Activated B cell treated with CpG ODN at 0.5 μM for 24 hours (primary cell): ENCODE data around the gene PSMB8. TPM values are rescaled to one million over a fixed set of nuclear protein-coding genes. Genes with fewer than 3 reads are reported as not detected.

Experiments used
- ATAC-seq: fragments of 200-7000 bp; cut with Tn5 transposase; one replicate; pipeline ENCODE4 v1.10.0; 2021; ENCODE audit warnings: low read depth, mild to moderate bottlenecking, moderate library complexity
- CTCF ChIA-PET: fragments of 350-600 bp; sonication (Branson Sonifier 250); formaldehyde crosslinking; loops from one replicate; lab custom pipeline; 2021; ENCODE audit warnings: antibody characterized with exemption; lab: Charles Lee
- POLR2A ChIA-PET: fragments of 350-600 bp; sonication (Branson Sonifier 250); formaldehyde crosslinking; loops from one replicate; lab custom pipeline; 2021; ENCODE audit warnings: antibody characterized with exemption; lab: Charles Lee
- DNase-seq: peaks from one replicate; pipeline ENCODE4 v3.0.0; 2022
- H3K27ac Mint-ChIP-seq: one replicate; pipeline ENCODE4 v1.8.0; 2020; ENCODE audit warnings: mixed read lengths
- H3K27me3 Mint-ChIP-seq: one replicate; pipeline ENCODE4 v1.8.0; 2021; ENCODE audit warnings: mixed read lengths
- H3K36me3 Mint-ChIP-seq: one replicate; pipeline ENCODE4 v1.8.0; 2021; ENCODE audit warnings: low read depth, mixed read lengths
- H3K4me1 Mint-ChIP-seq: one replicate; pipeline ENCODE4 v1.8.0; 2021; ENCODE audit warnings: mixed read lengths
- H3K4me3 Mint-ChIP-seq: one replicate; pipeline ENCODE4 v1.8.0; 2020; ENCODE audit warnings: mild to moderate bottlenecking, mixed read lengths
- H3K9me3 Mint-ChIP-seq: one replicate; pipeline ENCODE4 v1.8.0; 2020; ENCODE audit warnings: mixed read lengths
- CTCF ChIP-seq: fragments of 200-600 bp; IDR thresholded peaks from one replicate; pipeline ENCODE4 v1.8.0; 2022; ENCODE audit warnings: antibody characterized with exemption, mild to moderate bottlenecking
- intact Hi-C: fragments of 100-400 bp; cut with micrococcal nuclease; formaldehyde crosslinking; loops from one replicate; pipeline ENCODE4 v1.15.1; 2024
- total RNA-seq: library from RNA; stranded (reverse); gene quantifications from 2 replicates; pipeline ENCODE4 v1.2.3, GENCODE V29; 2022

The PSMB8 gene
- total RNA-seq, 1 donor from 2014 or later = 182 TPM

- Mint-ChIP-seq H3K27ac (peak overlapping the region; percentile 100), H3K9me3 (no peaks in the 10 kb centered on the region), H3K4me3 (peak overlapping the region; percentile 61), H3K36me3 (peaks cover 80% of the 10 kb centered on the region), H3K27me3 (no peaks in the 10 kb centered on the region), H3K4me1 (peaks cover 85% of the 10 kb centered on the region)
- CTCF ChIA-PET = interaction anchor here (1.7 to 9.7 kb wide), 5 partner anchors 13 to 144 kb away, joined by 6 to 218 read pairs (median 44); partner anchors contain the start of genes PSMB9 and TAP1
- ATAC-seq (peak; percentile 4), DNase-seq (no peak)
- POLR2A ChIA-PET = interaction anchor here (0.9 to 11.9 kb wide), 8 partner anchors 10 to 130 kb away, joined by 3 to 904 read pairs (median 18); partner anchors contain the start of genes BRD2, HLA-DMB, PSMB9 and TAP1
- intact Hi-C loops = loop anchor here (5.0 kb wide), 1 partner anchor 577 kb away; the partner anchor contains the start of gene CUTA
- TF ChIP-seq CTCF = no peak
Measured at GRCh38 chr6:32840604-32841246, 3.1 kb downstream of the PSMB8 start.

- ChIA-PET POLR2A (interaction anchor here (0.6 to 11.9 kb wide), 28 partner anchors 7 to 432 kb away, joined by 3 to 904 read pairs (median 10); partner anchors contain the start of genes BRD2, HLA-DMB, HLA-DOB and PSMB9), CTCF (interaction anchor here (0.6 to 9.7 kb wide), 16 partner anchors 11 to 1884 kb away, joined by 3 to 218 read pairs (median 12); partner anchors contain the start of genes HLA-DMB, PSMB9 and TAP1)
- DNase-seq (no peak), ATAC-seq (no peak)
- H3K4me3 Mint-ChIP-seq = peak overlapping the region; percentile 15
- no peaks in the 10 kb centered on the region for H3K9me3 Mint-ChIP-seq
- no peak for TF ChIP-seq CTCF
- peaks cover 84% of the 10 kb centered on the region for H3K4me1 Mint-ChIP-seq
- no peaks in the 10 kb centered on the region for H3K27me3 Mint-ChIP-seq
- intact Hi-C loops = no loop called here
- H3K27ac Mint-ChIP-seq = peak overlapping the region; percentile 100
- H3K36me3 Mint-ChIP-seq = peaks cover 80% of the 10 kb centered on the region
Measured at GRCh38 chr6:32839356-32839755, 4.5 kb downstream of the PSMB8 start.

- no peaks in the 10 kb centered on the region for H3K9me3 Mint-ChIP-seq
- H3K4me3 Mint-ChIP-seq = peak within 1 kb of the TSS; percentile 92
- H3K27me3 Mint-ChIP-seq = no peaks in the 10 kb centered on the region
- POLR2A ChIA-PET = interaction anchor here (0.6 to 11.9 kb wide), 69 partner anchors 9 to 1275 kb away, joined by 3 to 904 read pairs (median 5); partner anchors contain the start of genes BRD2, HLA-DMA, HLA-DMB and HLA-DOA
- H3K4me1 Mint-ChIP-seq = peaks cover 91% of the 10 kb centered on the region
- CTCF ChIA-PET = interaction anchor here (0.6 to 9.7 kb wide), 45 partner anchors 11 to 710 kb away, joined by 3 to 218 read pairs (median 5); partner anchors contain the start of genes ATF6B, HLA-DMA, HLA-DMB and HLA-DOB
- peak within 1 kb of the TSS; percentile 100 for H3K27ac Mint-ChIP-seq
- intact Hi-C loops = loop anchor here (1.0 kb wide), 6 partner anchors 13 to 135 kb away; partner anchors contain the start of gene PSMB9
- ATAC-seq = peak; percentile 82
- H3K36me3 Mint-ChIP-seq = peaks cover 80% of the 10 kb centered on the region
- peak; percentile 23 for TF ChIP-seq CTCF
- DNase-seq = peak; percentile 98
Measured at GRCh38 chr6:32838114-32838958, 5.5 kb downstream of the PSMB8 start, which contains the start of gene TAP2. TAP2 (minus strand) TSS chr6:32838739; CDS start chr6:32838233, 506 bp downstream.

GRCh38 chr6:32837651-32838113, 6.2 kb downstream of the PSMB8 start:
- no peaks in the 10 kb centered on the region for H3K27me3 Mint-ChIP-seq
- ATAC-seq (no peak), DNase-seq (no peak)
- POLR2A ChIA-PET = interaction anchor here (0.6 to 11.9 kb wide), 34 partner anchors 9 to 424 kb away, joined by 3 to 904 read pairs (median 8); partner anchors contain the start of genes BRD2, HLA-DMA, HLA-DMB and HLA-DOB
- H3K4me3 Mint-ChIP-seq = peak overlapping the region; percentile 92
- peaks cover 91% of the 10 kb centered on the region for H3K4me1 Mint-ChIP-seq
- no peaks in the 10 kb centered on the region for H3K9me3 Mint-ChIP-seq
- no peak for TF ChIP-seq CTCF
- H3K27ac Mint-ChIP-seq = peak overlapping the region; percentile 100
- CTCF ChIA-PET = interaction anchor here (0.6 to 9.7 kb wide), 22 partner anchors 10 to 424 kb away, joined by 3 to 218 read pairs (median 10); partner anchors contain the start of genes HLA-DMB, PSMB9 and TAP1
- intact Hi-C loops = loop anchor here (1.0 kb wide), 6 partner anchors 12 to 136 kb away; partner anchors contain the start of gene PSMB9
- H3K36me3 Mint-ChIP-seq = peaks cover 80% of the 10 kb centered on the region
